GM23248 (cell line): ENCODE measurements around the gene TUSC2. TPM values are rescaled to one million over a fixed set of nuclear protein-coding genes. Genes with fewer than 3 reads are reported as not detected.
"Not testable (repeated sequence)": the region's sequence is repeated elsewhere in the genome, so short reads cannot be mapped to it uniquely, and the experiment has no call there.

Source experiments
- DNase-seq: peaks from one replicate; pipeline ENCODE4 v3.0.0-alpha.2; 2015
- H2AFZ ChIP-seq: fragments of 200-600 bp; sonication (generic); 2 replicates; pipeline ENCODE4 v1.6.1; 2016; ENCODE audit warnings: antibody characterized with exemption
- H3F3A ChIP-seq: fragments of 200-600 bp; sonication (generic); 2 replicates; pipeline ENCODE4 v1.6.1; 2016; ENCODE audit warnings: mild to moderate bottlenecking, antibody characterized with exemption, mixed run types; ENCODE audit not compliant: insufficient read depth
- H3K27ac ChIP-seq: fragments of 200-600 bp; sonication (generic); 2 replicates; pipeline ENCODE4 v1.5.1; 2016; ENCODE audit warnings: mild to moderate bottlenecking
- H3K27me3 ChIP-seq: fragments of 200-600 bp; sonication (generic); replicated peaks from 2 replicates; pipeline ENCODE4 v1.6.1; 2016; ENCODE audit warnings: mild to moderate bottlenecking; ENCODE audit not compliant: insufficient read depth
- H3K36me3 ChIP-seq: fragments of 200-600 bp; sonication (generic); 2 replicates; pipeline ENCODE4 v1.6.1; 2016; ENCODE audit warnings: low read depth, mild to moderate bottlenecking
- H3K4me1 ChIP-seq: fragments of 200-600 bp; sonication (generic); 2 replicates; pipeline ENCODE4 v1.6.1; 2016; ENCODE audit warnings: mild to moderate bottlenecking; ENCODE audit not compliant: insufficient read depth
- H3K4me2 ChIP-seq: fragments of 200-600 bp; sonication (generic); one replicate; pipeline ENCODE4 v1.6.1; 2016; ENCODE audit warnings: mild to moderate bottlenecking; ENCODE audit not compliant: unreplicated experiment
- H3K4me3 ChIP-seq: fragments of 200-600 bp; sonication (generic); 2 replicates; pipeline ENCODE4 v1.5.1; 2016; ENCODE audit warnings: mild to moderate bottlenecking
- H3K79me2 ChIP-seq: fragments of 200-600 bp; sonication (generic); 2 replicates; pipeline ENCODE4 v1.6.1; 2016; ENCODE audit warnings: mild to moderate bottlenecking; ENCODE audit not compliant: insufficient read depth
- H3K9ac ChIP-seq: fragments of 200-600 bp; sonication (generic); 2 replicates; pipeline ENCODE4 v1.6.1; 2016; ENCODE audit warnings: mild to moderate bottlenecking
- H3K9me2 ChIP-seq: fragments of 200-600 bp; sonication (generic); 2 replicates; pipeline ENCODE4 v1.6.1; 2016; ENCODE audit warnings: mixed run types, mild to moderate bottlenecking, moderate library complexity; ENCODE audit not compliant: insufficient read depth
- H3K9me3 ChIP-seq: fragments of 200-600 bp; sonication (generic); one replicate; pipeline ENCODE4 v1.6.1; 2017; ENCODE audit warnings: low read depth
- H4K20me1 ChIP-seq: fragments of 200-600 bp; sonication (generic); 2 replicates; pipeline ENCODE4 v1.6.0; 2016; ENCODE audit not compliant: insufficient read depth
- EZH2 ChIP-seq: fragments of 200-600 bp; sonication (generic); IDR thresholded peaks from 2 replicates; pipeline ENCODE4 v1.6.1; 2018; ENCODE audit warnings: antibody characterized with exemption, mild to moderate bottlenecking; ENCODE audit not compliant: insufficient read depth, poor library complexity, severe bottlenecking
- EZH2phosphoT487 ChIP-seq: fragments of 200-600 bp; sonication (generic); IDR thresholded peaks from 2 replicates; pipeline ENCODE4 v1.6.1; 2018; ENCODE audit warnings: antibody characterized with exemption, moderate library complexity, mild to moderate bottlenecking, low read depth; ENCODE audit not compliant: insufficient read depth
- WGBS, 2 experiments: methylation state at CpG; one replicate each; pipeline ENCODE4 v1.1.6; 2015 to 2017; ENCODE audit warnings: low lambda C conversion rate in 2 of 2, low coverage in 1 of 2; ENCODE audit errors: missing lambda C conversion rate in 2 of 2; 5-methylcytosine and 5-hydroxymethylcytosine counted together
- in situ Hi-C: fragments of 300-500 bp; cut with MboI; formaldehyde crosslinking; loops from 2 replicates; pipeline ENCODE4 v1.15.0; 2020
- polyA plus RNA-seq: library from polyadenylated mRNA; unstranded; fragments of >200 nt; fragmentation: Nextera tagmentation; extraction: Ambion mirVana; gene quantifications from 2 replicates; pipeline ENCODE4 v1.2.1, GENCODE V29; 2016
- total RNA-seq: library from RNA; depleted of rRNA; stranded (reverse); fragments of >200 nt; shearing (Covaris generic); gene quantifications from 2 replicates; pipeline ENCODE4 v1.2.3, GENCODE V29; 2014

The TUSC2 gene
- total and polyA plus RNA-seq, 2 experiments from 2014 or later = 32.5 to 46.5 TPM

DNA sequence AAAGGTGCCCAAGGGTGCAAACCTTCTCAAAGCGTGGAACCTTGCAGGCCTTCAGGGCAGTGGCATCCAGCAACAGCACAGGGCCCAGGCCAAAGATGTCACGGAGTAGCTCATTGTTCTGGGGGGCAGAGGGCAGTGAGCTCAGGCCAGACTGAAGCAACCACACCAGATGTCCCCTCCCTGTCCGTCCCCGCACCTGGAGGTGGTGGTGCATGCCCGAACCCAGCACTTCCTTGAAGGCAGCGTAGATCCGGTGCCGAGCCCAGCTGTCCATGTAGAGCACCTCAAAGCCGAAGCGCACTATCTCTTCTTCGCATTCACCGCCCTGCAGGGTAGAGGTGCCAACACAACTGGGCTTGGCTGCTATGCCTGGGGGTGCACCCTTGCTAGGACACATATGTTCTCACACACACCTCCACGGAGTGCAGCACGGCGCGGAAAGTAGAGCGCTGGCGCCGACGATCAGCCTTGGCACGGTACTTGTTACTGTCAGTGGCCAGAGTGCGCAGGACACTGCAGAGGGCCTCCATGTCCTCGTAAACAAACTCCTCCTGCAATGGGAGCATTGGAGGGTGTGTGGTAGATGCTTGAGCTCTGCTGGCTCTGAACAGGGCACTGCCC lies 39.5 kb downstream of the TUSC2 start:
- WGBS, 2 experiments = 91 to 95% methylated on average over 23 of the region's 23 CpGs
- Histone ChIP-seq H3F3A (no peaks in the 10 kb centered on the region), H3K4me3 (no peak overlapping the region), H3K79me2 (peaks cover 28% of the 10 kb centered on the region), H3K27me3 (no peaks in the 10 kb centered on the region), H3K4me1 (peaks cover 5% of the 10 kb centered on the region; the same call in 1 of the 2 replicates), H3K27ac (no peak overlapping the region), H3K4me2 (no peak overlapping the region), H4K20me1 (no peaks in the 10 kb centered on the region), H2AFZ (no peak overlapping the region), H3K9me2 (no peaks in the 10 kb centered on the region), H3K36me3 (no peaks in the 10 kb centered on the region; the same call in 1 of the 2 replicates), H3K9ac (no peak overlapping the region), H3K9me3 (no peaks in the 10 kb centered on the region)
- no peak for DNase-seq
- in situ Hi-C loops = no loop called here
- TF ChIP-seq EZH2phosphoT487 = no peak
- TF ChIP-seq EZH2 = no peak

- no peaks in the 10 kb centered on the region for H3K27me3 ChIP-seq
- no peaks in the 10 kb centered on the region for H3K9me2 ChIP-seq
- no peak overlapping the region for H3K4me2 ChIP-seq
- H4K20me1 ChIP-seq = no peaks in the 10 kb centered on the region
- H3K36me3 ChIP-seq = no peaks in the 10 kb centered on the region; the same call in 1 of the 2 replicates
- WGBS, 2 experiments = 100% methylated on average over 1 of the region's 1 CpG
- no peak overlapping the region for H3K4me3 ChIP-seq
- no peak overlapping the region for H2AFZ ChIP-seq
- no peaks in the 10 kb centered on the region; the same call in 1 of the 2 replicates for H3K4me1 ChIP-seq
- peaks cover 28% of the 10 kb centered on the region for H3K79me2 ChIP-seq
- no peaks in the 10 kb centered on the region for H3K9me3 ChIP-seq
- H3F3A ChIP-seq = no peaks in the 10 kb centered on the region
- H3K27ac ChIP-seq = no peak overlapping the region
- in situ Hi-C loops = no loop called here
- H3K9ac ChIP-seq = no peak overlapping the region
- no peak for DNase-seq
- no peak for TF ChIP-seq EZH2phosphoT487
- TF ChIP-seq EZH2 = no peak
These were observed 40.8 kb downstream of the TUSC2 start for GRCh38 chr3:50287262-50287661.

GRCh38 chr3:50286322-50287227 lies 41.4 kb downstream of the TUSC2 start:
- Histone ChIP-seq H3K4me1 (no peaks in the 10 kb centered on the region; the same call in 1 of the 2 replicates), H3K4me2 (no peak overlapping the region), H3K79me2 (peaks cover 21% of the 10 kb centered on the region), H3K9ac (no peak overlapping the region), H4K20me1 (no peaks in the 10 kb centered on the region), H3K27me3 (no peaks in the 10 kb centered on the region), H3K9me3 (no peaks in the 10 kb centered on the region), H2AFZ (no peak overlapping the region), H3K27ac (no peak overlapping the region), H3K9me2 (no peaks in the 10 kb centered on the region), H3K36me3 (no peaks in the 10 kb centered on the region; the same call in 1 of the 2 replicates), H3F3A (no peaks in the 10 kb centered on the region), H3K4me3 (no peak overlapping the region)
- no peak for DNase-seq
- in situ Hi-C loops = no loop called here
- 86 to 87% methylated on average over 28 of the region's 28 CpGs for WGBS, 2 experiments
- TF ChIP-seq EZH2 (no peak), EZH2phosphoT487 (no peak)

DNA sequence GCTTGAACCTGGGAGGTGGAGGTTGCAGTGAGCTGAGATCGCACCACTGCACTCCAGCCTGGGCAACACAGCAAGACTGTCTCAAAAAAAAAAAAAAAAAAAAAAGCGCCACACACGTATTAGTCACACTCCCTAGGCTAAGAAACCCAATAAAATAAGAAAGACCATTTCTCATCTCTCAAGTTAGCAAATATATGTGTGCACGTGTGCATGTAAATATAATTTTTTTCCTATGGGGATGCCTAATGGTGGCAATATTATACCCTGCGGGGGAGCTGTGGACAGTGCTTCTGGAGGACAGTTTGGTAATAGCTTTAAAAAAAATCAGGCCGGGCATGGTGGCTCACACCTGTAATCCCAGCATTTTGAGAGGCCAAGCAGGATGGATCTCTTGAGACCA lies 43.9 kb downstream of the TUSC2 start:
- H3F3A ChIP-seq, DNase-seq, H3K27ac ChIP-seq, H3K4me3 ChIP-seq, H3K9me2 ChIP-seq, H2AFZ ChIP-seq, H3K79me2 ChIP-seq, H3K36me3 ChIP-seq, H3K27me3 ChIP-seq, H4K20me1 ChIP-seq, H3K9me3 ChIP-seq, H3K4me2 ChIP-seq, H3K4me1 ChIP-seq, in situ Hi-C loops, H3K9ac ChIP-seq: not testable (repeated sequence)
- WGBS, 2 experiments = 77 to 80% methylated on average over 6 of the region's 6 CpGs
